RWPE2 (cell line): ENCODE results near the gene NOX4.

ENCODE experiments used
- ATAC-seq: fragments of 200-7000 bp; cut with Tn5 transposase; 3 replicates; pipeline ENCODE4 v1.9.1; 2021; ENCODE audit warnings: low read depth
- DNase-seq: peaks from one replicate; pipeline ENCODE4 v3.0.0-alpha.2; 2020; ENCODE audit warnings: low spot score
- H3K27ac ChIP-seq: fragments of 450-650 bp; 2 replicates; pipeline ENCODE4 v1.5.1; 2017; ENCODE audit warnings: mild to moderate bottlenecking; ENCODE audit not compliant: poor library complexity, severe bottlenecking
- H3K27me3 ChIP-seq: fragments of 250-450 bp; sonication (Bioruptor Pico); 2 replicates; pipeline ENCODE4 v1.5.1; 2021; ENCODE audit warnings: mild to moderate bottlenecking, moderate library complexity; ENCODE audit not compliant: insufficient read depth, poor library complexity, severe bottlenecking
- H3K36me3 ChIP-seq: fragments of 250-450 bp; sonication (Bioruptor Pico); 2 replicates; pipeline ENCODE4 v1.5.1; 2020; ENCODE audit warnings: low read depth, mild to moderate bottlenecking, moderate library complexity
- H3K4me1 ChIP-seq: fragments of 250-450 bp; sonication (Bioruptor Pico); 2 replicates; pipeline ENCODE4 v1.5.1; 2021; ENCODE audit warnings: mild to moderate bottlenecking, moderate library complexity; ENCODE audit not compliant: insufficient read depth, poor library complexity, severe bottlenecking
- H3K4me3 ChIP-seq: fragments of 250-450 bp; sonication (Bioruptor Pico); 2 replicates; pipeline ENCODE4 v1.5.1; 2021; ENCODE audit warnings: mild to moderate bottlenecking, moderate library complexity; ENCODE audit not compliant: severe bottlenecking
- H3K9me3 ChIP-seq: fragments of 250-450 bp; sonication (Bioruptor Pico); 2 replicates; pipeline ENCODE4 v1.5.1; 2021; ENCODE audit warnings: mild to moderate bottlenecking, moderate library complexity; ENCODE audit not compliant: severe bottlenecking
- TF ChIP-seq, protein P1 (sequence below): fragments of 450-650 bp; IDR thresholded peaks from one replicate; pipeline ENCODE4 v1.5.1; 2017; ENCODE audit warnings: mild to moderate bottlenecking, moderate library complexity; ENCODE audit not compliant: poor library complexity, severe bottlenecking

The NOX4 gene

DNA sequence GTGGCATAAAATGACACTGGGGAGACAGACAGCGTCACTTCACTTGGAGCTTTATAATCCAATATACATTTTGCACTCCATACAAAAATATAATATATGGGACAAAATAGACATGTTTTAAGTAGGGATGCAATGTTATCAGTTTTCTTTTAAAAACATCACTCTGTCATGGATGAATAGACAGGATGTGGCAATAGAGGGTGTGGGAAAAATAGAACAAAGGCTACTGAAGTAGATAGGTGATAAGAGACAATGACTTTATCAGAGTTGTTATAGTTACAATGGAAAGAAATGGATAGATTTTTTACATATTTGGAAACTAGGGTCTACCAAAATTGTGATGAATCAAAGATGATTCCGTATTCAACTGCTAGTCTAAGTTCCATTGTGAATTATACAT lies 13.1 kb upstream of the NOX4 start:
- TF ChIP-seq, protein P1, sequence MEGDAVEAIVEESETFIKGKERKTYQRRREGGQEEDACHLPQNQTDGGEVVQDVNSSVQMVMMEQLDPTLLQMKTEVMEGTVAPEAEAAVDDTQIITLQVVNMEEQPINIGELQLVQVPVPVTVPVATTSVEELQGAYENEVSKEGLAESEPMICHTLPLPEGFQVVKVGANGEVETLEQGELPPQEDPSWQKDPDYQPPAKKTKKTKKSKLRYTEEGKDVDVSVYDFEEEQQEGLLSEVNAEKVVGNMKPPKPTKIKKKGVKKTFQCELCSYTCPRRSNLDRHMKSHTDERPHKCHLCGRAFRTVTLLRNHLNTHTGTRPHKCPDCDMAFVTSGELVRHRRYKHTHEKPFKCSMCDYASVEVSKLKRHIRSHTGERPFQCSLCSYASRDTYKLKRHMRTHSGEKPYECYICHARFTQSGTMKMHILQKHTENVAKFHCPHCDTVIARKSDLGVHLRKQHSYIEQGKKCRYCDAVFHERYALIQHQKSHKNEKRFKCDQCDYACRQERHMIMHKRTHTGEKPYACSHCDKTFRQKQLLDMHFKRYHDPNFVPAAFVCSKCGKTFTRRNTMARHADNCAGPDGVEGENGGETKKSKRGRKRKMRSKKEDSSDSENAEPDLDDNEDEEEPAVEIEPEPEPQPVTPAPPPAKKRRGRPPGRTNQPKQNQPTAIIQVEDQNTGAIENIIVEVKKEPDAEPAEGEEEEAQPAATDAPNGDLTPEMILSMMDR: no peak
- no peak overlapping the region for H3K4me3 ChIP-seq
- no peaks in the 10 kb centered on the region for H3K9me3 ChIP-seq
- ATAC-seq: no peak
- H3K36me3 ChIP-seq: no peaks in the 10 kb centered on the region
- no peaks in the 10 kb centered on the region for H3K4me1 ChIP-seq
- DNase-seq: no peak
- H3K27me3 ChIP-seq: peaks cover 8% of the 10 kb centered on the region
- no peak overlapping the region for H3K27ac ChIP-seq

DNA sequence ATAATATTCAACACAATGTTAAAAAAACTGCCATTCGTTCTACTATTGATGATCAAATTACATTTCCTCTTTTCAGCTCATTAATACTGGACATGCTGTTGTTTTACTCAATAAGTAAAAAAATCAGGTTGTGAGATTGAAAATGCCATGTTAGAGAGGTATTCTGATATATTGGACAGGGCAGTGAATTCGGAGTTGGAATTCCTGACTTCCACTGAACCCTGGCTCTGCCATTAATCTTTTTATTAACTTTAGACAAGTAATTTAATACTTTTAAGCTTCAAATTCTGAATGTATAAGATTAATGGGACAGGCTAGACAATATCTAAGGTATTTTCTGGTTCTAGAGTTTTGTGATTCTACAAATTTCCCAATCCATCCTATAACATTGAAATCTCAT lies 12.2 kb upstream of the NOX4 start:
- DNase-seq: no peak
- no peak overlapping the region for H3K4me3 ChIP-seq
- no peak for ATAC-seq

DNA sequence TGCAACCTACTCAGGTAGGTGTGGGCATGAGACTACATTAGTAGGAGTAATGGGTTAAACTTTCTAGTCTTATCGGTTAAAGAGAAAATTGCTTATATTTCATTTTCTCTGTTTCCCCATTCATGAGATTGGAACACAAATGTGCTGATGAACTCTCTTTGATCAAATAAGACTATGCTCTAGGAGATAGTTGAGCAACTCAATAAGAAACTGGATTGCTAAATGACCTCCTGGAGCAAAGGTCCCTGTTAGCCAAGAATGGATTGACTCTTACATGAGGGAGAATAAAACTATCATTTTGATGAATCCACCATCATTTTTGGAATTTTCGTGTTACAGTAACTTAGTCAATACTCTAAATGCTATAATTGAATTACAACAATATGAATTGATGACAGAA lies 11.1 kb upstream of the NOX4 start:
- Histone ChIP-seq H3K27me3 (peaks cover 8% of the 10 kb centered on the region), H3K36me3 (no peaks in the 10 kb centered on the region), H3K4me3 (no peak overlapping the region), H3K9me3 (no peaks in the 10 kb centered on the region), H3K4me1 (no peaks in the 10 kb centered on the region), H3K27ac (no peak overlapping the region)
- TF ChIP-seq, protein P1: no peak
- DNase-seq (no peak), ATAC-seq (no peak)

More for the DNA sequence above, 12.2 kb upstream of the NOX4 start:
- no peak overlapping the region for H3K27ac ChIP-seq
- H3K36me3 ChIP-seq: no peaks in the 10 kb centered on the region
- no peaks in the 10 kb centered on the region for H3K4me1 ChIP-seq
- H3K27me3 ChIP-seq: peaks cover 8% of the 10 kb centered on the region
- TF ChIP-seq, protein P1: no peak
- no peaks in the 10 kb centered on the region for H3K9me3 ChIP-seq

DNA sequence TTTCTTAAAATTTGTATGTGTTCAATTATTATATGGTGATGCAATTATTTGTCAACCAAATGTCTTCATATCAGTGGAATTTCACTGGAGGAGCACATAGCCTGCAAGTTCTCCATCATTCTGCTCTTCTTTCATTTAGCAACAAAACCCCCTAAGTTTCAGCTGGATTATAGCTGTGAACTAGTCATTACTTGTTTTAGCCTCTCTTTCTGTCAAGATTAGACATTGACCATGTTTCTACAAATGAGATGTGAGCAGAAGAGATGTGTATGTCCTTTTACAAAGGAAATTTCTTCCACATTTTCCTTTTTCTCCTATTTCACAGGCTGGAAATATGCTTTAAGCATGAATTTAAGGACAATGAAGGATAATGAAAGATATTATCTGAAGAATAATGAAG lies 9.2 kb upstream of the NOX4 start:
- no peak for ATAC-seq
- H3K9me3 ChIP-seq: no peaks in the 10 kb centered on the region
- no peak overlapping the region for H3K27ac ChIP-seq
- DNase-seq: no peak
- H3K36me3 ChIP-seq: no peaks in the 10 kb centered on the region
- TF ChIP-seq, protein P1: no peak
- no peak overlapping the region for H3K4me3 ChIP-seq
- H3K27me3 ChIP-seq: peaks cover 8% of the 10 kb centered on the region
- no peaks in the 10 kb centered on the region for H3K4me1 ChIP-seq

DNA sequence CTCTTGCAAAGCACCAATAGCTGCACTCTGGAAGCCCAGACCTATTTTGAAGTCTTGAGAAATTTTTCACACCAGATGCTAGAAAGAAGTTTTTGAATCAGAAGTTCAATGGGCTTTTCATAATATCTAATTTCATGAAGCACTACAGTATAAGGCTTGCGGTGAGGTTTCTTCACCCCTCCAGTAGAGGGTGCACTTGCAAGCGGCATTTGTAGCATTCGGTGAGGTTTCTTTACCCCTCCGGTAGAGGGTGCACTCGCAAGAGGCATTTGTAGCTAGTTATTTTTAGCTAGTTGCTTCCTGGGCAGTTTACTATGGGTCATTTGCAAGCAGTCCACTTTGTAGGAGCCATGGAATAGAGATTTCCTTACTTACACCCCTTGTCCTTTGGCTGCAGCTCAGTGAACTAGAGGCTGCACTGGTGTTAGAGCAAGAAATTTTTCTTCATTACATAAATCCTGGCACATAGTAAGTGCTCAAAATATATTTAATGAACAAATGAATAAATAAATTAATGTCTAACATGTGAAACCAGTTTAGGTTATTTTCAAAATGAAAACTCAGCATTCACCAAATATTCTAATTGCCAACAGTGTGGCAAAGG lies 7.8 kb upstream of the NOX4 start:
- Histone ChIP-seq H3K4me1 (no peaks in the 10 kb centered on the region), H3K36me3 (no peaks in the 10 kb centered on the region), H3K4me3 (no peak overlapping the region), H3K27me3 (peaks cover 8% of the 10 kb centered on the region), H3K27ac (no peak overlapping the region), H3K9me3 (no peaks in the 10 kb centered on the region)
- no peak for DNase-seq
- TF ChIP-seq, protein P1: no peak
- no peak for ATAC-seq
